AG09319 (cell line): ENCODE results near the gene ZBTB42.

Source experiments
- DNase-seq: peaks from one replicate; pipeline ENCODE4 v3.0.0-alpha.2; 2010; ENCODE audit warnings: low read depth; ENCODE audit errors: extremely low read depth
- CTCF ChIP-seq: IDR thresholded peaks from 2 replicates; pipeline ENCODE4 v1.5.1; 2011; ENCODE audit warnings: low read depth, mild to moderate bottlenecking, inconsistent platforms, low read length, moderate library complexity

ZBTB42 gene

GRCh38 chr14:104770851-104771272, 30.0 kb upstream of the ZBTB42 start:
- no peak for DNase-seq

GRCh38 chr14:104771374-104771773, 29.5 kb upstream of the ZBTB42 start:
- TF ChIP-seq CTCF: no peak
- no peak for DNase-seq

More at GRCh38 chr14:104770851-104771272, 30.0 kb upstream of the ZBTB42 start:
- TF ChIP-seq CTCF: peak; percentile 51

- TF ChIP-seq CTCF: no peak
- DNase-seq: no peak
Measured at GRCh38 chr14:104771918-104772706, 28.8 kb upstream of the ZBTB42 start.

- no peak for DNase-seq
- TF ChIP-seq CTCF: no peak
Measured at GRCh38 chr14:104772707-104773504, 28.0 kb upstream of the ZBTB42 start.

GRCh38 chr14:104773505-104774452, 27.1 kb upstream of the ZBTB42 start:
- TF ChIP-seq CTCF: no peak
- no peak for DNase-seq

GRCh38 chr14:104774453-104775072, 26.3 kb upstream of the ZBTB42 start:
- no peak for TF ChIP-seq CTCF
- DNase-seq: no peak
